HG02938 (cell line): ENCODE results near the gene SPHK1.
A peak's percentile ranks its signal among the peaks of the same experiment; 100 is the strongest.

Experiments
- ATAC-seq: cut with Tn5 transposase; IDR thresholded peaks from one replicate; pipeline ENCODE4 v1.9.1; 2021; ENCODE audit warnings: mild to moderate bottlenecking, moderate library complexity; ENCODE audit not compliant: unreplicated experiment

The SPHK1 gene

DNA sequence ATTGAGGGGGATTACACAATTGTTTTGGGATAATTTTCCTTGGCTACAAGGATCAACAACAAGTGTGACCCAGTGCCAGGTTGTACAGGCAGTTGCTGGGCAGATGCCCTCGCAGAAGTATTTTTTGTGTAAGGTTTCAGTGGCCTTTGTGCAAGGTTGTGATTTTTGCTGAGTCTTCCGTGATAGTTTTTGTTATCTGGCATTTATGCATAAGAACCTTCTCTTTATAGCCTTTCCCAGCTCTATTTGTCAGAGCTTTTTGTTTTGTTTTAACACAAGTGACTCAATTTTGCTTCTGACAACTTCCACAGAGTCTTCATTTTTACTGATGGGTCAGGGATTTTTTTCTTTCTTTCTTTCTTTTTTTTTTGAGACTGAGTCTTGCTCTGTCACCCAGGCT is 23.9 kb upstream of the SPHK1 start:
- no peak for ATAC-seq

DNA sequence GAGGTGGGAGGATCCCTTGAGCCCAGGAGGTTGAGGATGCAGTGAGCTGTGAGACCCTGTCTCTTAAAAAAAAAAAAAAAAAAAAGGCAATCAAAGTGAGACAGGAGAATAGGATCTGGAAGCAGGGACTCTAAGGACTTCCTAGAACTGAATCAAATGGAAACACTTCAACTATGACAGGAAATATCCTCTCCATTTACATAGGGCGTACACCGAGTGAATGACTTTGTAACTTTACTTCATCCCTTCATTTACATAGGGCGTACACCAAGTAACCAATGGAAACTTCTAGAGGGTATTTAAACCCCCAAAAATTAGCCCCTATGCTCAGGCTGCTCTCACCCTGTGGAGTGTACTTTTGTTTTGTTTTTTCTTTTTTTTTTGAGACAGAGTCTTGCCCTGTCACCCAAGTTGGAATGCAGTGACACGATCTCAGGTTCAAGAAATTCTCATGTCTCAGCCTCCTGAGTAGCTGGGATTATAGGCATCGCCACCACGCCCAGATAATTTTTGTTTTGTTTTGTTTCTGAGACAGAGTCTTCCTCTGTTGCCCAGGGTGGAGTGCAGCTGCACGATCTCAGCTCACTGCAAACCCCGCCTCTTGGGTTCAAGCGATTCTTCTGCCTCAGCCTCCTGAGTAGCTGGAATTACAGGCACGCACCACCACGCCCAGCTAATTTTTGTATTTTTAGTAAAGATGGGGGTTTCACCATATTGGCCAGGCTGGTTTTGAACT is 21.1 kb upstream of the SPHK1 start:
- ATAC-seq = no peak

DNA sequence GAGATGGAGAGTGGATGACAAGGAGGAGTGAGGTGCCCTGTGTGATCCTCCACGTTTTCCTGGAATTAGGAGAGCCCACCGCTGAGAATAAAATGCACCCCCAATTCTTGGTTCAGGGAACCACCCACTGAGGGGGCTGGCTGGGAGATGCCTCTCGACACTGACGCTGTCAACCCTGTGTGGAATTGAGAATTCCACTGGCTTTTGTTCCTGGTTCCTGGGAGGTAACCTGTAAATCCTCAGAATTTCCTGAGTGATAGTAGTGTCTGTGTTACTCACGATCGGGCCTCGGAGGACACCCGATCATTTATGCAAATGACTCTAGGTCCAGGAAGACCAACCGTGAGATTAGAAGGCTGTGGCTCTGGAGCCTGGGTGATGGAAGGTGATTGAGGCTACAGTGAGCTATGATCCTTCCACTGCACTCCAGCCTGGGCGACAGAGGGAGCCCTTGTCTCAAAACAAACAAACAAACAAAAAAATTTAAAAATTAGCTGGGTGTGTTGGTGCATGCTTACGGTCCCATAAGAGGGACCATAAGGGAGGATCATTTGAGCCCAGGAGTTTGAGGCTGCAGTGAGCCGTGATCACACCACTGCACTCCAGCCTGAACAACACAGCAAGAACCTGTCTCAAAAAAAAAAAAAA is 19.0 kb upstream of the SPHK1 start:
- ATAC-seq = no peak

DNA sequence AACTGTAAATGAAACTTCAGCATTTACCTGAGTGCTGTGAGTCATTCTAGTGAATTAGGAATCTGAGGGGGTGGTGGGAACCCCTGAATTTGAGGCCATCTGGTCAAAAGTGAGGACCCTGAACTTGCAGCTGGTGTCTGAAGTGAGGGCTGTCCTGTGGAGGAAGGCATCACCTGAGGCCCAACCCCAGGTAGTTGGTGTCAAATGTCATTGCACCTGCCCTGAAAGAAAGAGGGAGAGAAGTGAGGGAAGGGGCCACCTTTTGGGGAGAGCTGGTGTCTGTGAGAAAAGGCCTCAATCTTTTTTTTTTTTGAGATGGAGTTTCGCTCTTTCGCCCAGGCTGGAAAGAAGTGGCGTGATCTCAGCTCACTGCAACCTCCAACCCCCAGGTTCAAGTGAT is 18.2 kb upstream of the SPHK1 start:
- ATAC-seq = no peak

DNA sequence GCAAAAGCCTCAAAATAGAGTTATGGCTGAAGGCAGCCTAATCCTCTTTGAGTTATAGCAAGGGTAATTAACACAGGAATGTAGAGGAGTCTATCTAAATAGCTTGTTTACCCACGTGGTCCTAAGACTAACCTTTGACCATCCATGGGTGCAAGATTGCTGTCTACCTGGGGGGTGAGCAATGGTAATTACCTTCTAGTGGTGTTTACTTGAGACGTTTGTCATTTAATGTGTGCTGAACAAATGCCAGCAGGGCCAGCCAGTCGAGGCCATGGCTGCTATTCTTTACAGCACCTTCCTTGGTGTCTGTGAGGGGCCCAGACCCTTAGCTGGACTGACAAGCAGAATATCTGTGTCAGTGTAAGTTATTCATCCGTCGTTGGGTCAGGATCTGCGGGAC is 16.8 kb upstream of the SPHK1 start:
- no peak for ATAC-seq

DNA sequence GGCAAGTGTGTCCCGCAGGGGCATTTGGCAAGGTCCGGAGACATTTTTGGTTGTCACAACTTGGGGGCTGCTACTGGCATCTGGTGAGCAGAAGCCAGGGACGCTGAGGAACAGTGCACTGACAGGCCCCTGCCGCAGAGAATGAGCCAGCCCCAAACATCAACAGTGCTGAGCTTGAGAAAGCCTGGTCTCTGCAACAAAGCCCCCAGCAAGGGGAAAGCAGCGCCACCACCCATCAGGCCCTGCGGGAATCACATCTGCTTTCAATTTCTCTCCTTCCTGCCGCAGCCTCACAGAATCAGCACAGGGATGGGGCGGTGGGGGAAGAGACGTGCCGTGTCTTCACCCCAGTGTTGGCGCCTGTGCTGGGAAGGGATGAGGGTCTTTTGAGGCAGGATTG is 15.9 kb upstream of the SPHK1 start:
- ATAC-seq = no peak

DNA sequence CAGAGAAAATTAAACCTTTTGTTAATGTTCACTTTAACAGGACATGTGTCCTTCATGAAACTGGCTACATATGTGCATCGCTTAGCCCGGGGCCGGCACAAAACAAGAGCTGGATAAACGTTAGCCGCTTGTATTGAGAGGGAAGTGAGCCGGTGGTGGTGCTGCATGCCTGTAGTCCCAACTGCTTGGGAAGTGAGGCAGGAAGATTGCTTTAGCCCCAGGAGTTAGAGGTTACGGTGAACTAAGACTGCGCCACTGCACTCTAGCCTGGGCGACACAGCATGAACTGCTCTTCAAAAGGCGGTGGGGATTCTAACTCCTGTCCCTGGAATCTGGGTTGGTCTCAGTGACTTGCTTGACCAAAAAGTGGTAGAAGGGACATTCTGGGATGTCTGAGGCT is 15.0 kb upstream of the SPHK1 start:
- no peak for ATAC-seq

DNA sequence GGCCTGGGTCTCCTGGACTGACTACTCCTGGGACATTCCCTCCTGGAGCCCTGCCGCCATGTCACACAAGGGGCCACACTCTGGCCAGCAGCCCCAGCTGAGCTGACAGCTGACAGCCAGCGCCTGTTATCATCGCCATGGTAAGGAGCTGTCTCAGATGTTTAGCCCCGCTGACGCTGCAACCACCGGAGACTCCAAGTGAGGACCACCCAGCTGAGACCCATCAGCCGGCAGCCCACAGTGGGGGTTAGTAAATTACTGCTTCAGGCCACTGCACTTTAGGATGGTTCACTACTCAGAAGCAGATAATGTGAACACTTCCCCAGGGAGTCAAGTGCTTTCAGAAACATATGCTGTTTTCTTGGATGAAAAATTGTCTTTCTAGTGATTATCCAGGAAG is 14.6 kb upstream of the SPHK1 start:
- ATAC-seq = no peak

DNA sequence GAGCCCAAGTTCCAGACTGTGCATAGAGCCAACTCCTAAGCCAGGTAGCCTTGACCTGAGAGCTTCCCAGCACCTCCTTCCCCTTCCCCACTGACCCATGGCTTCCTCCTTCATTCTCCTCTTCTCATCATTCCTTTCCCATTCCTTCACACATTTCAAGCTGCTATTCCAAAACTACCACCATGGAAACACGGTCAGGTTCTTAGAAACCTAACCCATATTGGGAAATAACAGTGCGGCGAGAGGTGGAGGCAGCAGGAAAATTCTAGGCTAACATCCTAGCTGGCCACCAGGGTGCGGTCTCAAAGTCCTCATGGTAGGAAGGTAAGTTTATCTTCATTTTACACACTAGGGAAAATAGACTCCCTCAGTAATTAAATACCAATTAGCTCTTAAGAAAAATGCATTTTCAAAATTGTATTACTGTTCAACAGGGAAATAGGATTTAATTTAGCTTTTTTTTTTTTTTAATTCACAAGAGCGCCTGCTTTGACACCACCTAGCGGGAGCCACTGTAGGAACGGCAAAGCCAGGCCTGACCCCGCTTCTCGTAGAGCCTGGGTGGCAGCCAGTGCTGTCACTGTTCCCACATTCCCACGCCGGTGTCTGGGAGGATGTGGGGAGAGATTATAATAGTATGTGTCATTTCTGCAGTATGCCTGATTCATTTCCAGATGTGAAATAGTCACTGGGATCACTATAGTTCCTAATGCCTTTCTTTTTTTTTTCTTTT is 14.0 kb upstream of the SPHK1 start:
- no peak for ATAC-seq

DNA sequence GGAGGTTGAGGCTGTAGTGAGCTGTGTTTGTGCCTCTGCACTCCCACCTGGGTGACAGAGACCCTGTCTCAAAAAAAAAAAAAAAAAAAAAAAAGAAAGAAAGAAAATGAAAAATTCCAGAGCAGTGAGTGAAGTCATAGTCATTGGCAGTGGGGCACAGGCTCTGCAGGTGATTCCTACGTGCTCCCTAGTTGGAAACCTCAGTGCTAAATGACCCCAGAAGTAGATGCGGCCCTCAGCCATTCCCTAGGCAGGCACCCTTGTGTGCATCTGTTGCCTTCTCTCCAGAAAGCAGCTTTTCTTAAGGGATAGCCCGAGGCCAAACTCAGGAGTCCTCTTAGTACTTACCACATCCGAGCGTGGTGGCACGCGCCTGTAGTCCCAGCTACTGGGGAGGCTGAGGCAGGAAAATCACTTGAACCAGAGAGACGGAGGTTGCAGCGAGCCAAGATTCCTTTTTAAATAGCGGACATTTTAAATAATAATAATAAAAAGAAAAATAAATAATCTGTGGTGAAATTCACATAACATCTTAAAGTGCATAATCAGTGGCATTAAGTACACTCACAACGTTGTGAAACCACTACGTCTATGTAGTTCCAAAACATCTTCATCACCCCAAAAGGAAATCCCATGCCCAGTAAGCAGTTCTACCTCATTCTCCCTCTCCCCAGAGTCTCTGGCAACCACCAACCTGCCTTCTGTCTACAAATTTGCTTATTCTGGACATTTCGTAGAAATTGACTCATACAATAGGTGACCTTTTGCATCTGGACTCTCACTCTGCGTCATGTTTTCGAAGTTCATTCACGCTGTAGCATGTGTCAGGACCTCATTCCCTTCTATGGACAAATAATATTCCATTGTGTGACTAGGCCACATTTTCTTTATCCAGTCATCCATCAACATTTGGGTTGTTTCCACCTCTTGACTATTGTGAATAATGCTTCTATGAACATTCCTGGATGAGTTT is 12.5 kb upstream of the SPHK1 start:
- ATAC-seq = no peak

DNA sequence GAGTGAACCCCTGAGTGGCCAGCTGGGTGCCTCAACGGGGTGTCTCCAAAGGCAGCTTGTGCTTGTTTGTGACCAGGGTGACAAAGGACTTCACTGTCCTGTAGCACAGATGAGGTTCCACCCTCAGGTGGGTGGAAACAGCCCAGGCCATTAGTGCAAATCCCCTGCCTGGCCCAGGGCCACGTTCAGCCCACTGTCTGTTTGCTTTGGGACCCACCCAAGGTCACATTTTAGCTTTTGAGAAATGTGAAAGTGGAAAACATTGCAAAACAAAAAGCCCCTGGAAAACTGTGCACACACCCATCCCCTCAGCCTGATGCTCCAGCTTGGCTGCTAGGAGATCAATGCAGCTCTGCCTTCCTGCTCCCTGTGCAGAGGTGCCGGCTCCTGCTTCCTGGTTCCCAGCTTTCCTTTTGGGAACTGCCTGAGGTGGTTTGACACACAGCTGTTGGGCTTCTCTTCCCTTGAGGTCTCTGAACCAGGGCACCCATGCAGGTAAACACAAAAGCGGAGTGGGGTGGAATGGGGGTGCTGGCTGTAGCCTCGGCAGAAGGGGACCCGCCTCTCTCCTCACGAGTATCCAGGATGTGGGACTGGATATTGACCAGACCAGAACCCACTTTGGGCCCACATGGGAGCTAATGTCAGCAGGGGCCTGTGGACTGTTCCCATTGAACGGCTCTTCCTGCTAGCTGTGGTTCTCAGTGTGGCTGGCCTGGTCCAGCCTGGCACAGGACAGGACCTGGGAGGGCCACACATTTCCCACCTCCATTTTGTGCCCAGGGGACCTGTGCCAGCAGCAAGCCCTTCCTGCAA is 7.9 kb upstream of the SPHK1 start:
- ATAC-seq = no peak

DNA sequence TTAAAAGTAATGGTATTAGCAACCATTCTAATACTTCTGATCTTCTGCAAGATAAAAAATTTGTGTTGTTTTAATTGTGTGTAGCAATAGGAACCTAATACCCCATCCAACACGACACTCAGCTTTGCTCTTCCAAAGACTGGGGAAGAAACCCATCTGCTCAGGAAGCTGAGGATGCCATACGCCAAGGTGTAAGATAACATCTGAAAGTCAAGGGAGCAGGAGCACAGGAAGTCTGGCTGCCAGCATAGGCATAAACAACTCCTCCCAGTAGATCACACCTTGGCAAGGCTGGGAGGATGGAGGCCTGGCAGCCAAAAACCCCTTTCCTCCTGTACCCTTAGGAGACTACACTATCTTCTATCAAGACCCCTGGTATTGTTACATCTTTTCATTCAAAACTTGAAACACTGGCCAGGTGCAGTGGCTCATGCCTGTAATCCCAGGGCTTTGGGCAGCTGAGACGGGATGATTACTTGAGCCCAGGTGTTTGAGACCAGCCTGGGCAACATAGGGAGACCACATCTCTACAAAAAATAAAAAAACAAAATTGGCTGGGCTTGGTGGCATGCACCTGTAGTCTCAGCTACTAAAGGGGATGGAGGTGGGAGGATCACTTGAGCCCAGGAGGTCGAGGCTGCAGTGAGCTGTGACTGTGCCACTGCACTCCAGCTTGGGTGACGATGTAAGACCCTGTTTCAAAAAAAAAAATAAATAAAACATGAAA is 5.7 kb upstream of the SPHK1 start:
- ATAC-seq = no peak

DNA sequence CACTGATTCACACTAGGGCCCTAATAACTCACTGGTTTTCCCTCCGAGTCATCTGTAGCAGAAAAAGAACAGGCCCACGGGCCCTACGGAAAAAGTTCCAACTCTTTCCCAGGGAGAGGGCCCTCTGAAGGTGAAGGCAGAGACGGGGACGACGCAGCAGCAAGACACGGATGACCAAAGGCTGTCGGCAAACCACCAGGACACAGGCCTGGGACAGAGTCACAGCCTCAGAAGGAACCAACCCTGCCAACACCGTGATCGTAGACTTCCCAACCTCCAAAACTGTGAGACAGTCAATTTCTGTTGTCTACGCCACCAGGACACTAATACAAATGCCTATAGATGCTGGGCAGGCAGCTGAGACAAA is 5.2 kb upstream of the SPHK1 start:
- ATAC-seq = no peak

DNA sequence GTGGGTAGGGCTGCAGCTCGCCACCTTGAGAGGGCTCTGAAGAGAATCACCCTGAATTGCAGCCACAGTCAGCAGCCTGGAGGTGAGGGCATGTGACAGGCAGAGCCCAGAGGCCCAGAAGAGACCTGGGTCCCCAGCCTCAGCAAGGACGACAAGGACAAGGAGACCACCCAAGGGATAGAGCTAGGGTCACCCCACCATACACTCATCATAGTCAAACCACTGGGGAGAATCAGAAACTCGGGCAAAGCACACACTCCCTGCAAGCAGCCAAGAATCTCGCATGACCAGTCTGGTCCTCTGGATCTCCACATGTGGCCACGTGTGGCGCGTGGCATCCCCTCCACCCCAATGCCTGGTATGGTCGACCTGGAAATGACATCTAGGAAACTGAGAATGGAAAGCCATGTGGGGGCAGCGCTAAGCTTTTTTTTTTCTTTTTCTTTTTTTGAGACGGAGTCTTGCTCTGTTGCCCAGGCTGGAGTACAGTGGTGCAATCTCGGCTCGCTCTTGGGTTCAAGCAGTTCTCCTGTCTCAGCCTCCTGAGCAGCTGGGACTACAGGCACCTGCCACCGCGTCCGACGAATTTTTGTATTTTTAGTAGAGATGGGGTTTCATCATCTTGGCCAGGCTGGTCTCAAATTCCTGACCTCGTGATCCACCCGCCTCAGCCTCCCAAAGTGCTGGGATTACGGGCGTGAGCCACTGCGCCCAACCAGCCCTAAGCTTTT is 4.6 kb upstream of the SPHK1 start:
- no peak for ATAC-seq

DNA sequence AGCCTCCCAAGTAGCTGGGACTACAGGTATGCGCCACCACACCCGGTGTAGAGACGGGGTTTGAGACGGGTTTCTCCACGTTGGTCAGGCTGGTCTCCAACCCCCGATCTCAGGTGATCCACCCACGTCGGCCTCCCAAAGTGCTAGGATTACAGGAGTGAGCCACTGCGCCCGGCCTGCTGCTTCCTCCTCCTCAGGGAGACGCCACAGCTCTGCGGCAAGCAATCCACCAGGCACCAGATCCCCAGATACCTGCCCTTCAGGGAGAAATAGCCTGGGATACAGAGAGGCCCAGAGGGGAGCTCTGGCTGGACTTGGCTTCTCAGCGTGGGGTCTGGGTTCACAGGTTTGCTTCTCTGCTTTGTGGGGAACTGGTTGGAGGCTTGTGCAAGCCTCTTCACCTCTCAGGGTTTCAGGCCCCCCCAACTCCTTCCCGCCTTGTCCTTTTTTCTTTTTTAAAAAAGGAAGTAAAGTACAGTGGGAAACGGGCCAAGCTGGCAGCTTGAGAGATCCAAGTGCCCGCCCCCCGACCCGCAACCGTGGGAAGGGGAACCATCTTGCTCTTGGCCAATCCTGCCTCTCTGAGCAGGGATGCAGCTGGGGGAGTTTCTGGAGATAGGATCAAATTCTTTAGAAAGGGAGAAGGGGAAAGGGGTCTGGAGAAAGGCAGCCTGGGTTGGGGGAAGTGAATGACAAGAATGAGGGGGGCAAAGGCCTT is 2.6 kb upstream of the SPHK1 start:
- no peak for ATAC-seq

DNA sequence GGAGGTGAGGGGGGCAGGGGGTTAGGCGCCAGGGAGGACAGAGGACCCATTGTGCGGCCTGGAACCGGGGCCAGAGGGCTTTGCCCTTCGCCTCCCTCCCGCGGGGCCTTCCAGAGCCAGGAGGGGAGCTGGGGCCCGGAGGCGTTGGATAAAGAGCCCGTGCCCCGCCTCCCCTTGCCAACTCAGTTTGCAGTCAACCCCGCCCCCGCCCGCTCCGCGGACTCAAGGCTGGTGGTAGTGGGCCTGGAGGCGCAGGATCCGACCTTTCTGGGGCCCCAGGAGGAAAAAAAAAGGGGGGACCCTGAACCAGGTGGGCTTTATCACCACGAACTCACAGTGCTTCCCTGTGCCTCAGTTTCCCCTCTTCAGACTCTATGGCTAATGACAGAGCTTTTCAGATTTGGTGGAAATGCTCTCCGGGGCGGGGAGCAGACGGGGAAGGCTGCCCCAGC is 2.0 kb upstream of the SPHK1 start:
- no peak for ATAC-seq

DNA sequence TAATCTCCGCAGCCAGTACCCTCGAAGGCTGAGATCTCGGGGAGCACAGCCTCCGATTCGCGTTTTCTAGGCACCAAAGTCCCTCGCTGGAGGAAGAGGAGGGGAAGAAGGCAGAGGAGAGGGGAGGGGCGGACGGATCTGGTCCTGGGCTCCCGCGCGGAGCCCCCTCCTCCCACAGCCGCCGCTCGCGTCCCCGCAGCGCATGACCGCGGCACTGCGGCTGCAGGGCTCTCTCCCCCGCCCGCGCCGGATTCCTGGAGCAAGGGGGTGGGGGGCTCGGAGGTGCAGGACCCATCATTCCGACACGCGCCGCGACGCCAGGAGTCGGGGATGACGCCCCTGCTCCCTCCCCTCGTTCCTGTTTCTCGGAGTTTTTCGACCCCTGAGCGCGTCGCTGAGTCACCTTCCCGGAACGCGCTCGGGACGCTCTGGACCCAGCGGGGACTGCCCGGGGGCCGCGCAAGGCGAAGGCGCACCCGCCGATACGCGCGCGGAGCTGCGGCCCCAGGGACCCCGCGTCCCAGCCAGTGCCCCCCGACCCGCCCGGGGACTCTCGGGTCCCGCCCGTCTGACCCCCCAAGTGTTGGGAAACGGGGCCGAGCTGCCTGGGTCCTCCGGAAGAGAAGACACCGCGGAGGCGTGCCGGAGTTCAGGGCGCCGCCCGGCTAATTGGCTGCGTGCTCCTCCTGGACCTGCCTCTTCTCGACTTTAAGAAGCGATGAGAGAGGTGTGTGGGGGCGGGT is 1.4 kb upstream of the SPHK1 start:
- ATAC-seq = peak; percentile 22
